A673 (cell line): ENCODE measurements around the gene EVA1B. TPM values are rescaled to one million over a fixed set of nuclear protein-coding genes. Genes with fewer than 3 reads are reported as not detected.

Experiments used
- BruUV-seq: library from RNA; stranded (reverse); fragments of 400-500 nt; replicated peaks from 2 replicates; lab custom pipeline; 2021; lab: Mats Ljungman, UMichigan
- CTCF ChIA-PET: fragments of 300-600 bp; sonication (Branson Sonifier 250); formaldehyde crosslinking; loops from one replicate; lab custom pipeline; 2022; ENCODE audit warnings: antibody characterized with exemption; lab: Charles Lee
- POLR2A ChIA-PET: fragments of 300-600 bp; sonication (Branson Sonifier 250); formaldehyde crosslinking; loops from one replicate; lab custom pipeline; 2022; ENCODE audit warnings: antibody characterized with exemption; ENCODE audit not compliant: low non-redundant PET; lab: Charles Lee
- DNase-seq: peaks from one replicate; pipeline ENCODE4 v3.0.0-alpha.2; 2015; ENCODE audit warnings: low spot score
- H3K27ac ChIP-seq: fragments of 200-600 bp; sonication (generic); 2 replicates; pipeline ENCODE4 v1.5.1; 2016; ENCODE audit warnings: mixed run types, low read depth, mild to moderate bottlenecking, mixed read lengths, antibody characterized with exemption, low read length; ENCODE audit not compliant: poor library complexity, severe bottlenecking
- H3K27me3 ChIP-seq: fragments of 200-600 bp; sonication (generic); replicated peaks from 2 replicates; pipeline ENCODE4 v1.6.1; 2017; ENCODE audit warnings: mixed run types, low read depth, mild to moderate bottlenecking, mixed read lengths, antibody characterized with exemption, low read length; ENCODE audit not compliant: insufficient read depth, poor library complexity
- H3K36me3 ChIP-seq: fragments of 200-600 bp; sonication (generic); 2 replicates; pipeline ENCODE4 v1.6.1; 2016; ENCODE audit warnings: mixed run types, mild to moderate bottlenecking, mixed read lengths, antibody characterized with exemption, low read length; ENCODE audit not compliant: insufficient read depth, poor library complexity, severe bottlenecking
- H3K4me1 ChIP-seq: fragments of 200-600 bp; sonication (generic); 2 replicates; pipeline ENCODE4 v1.6.1; 2017; ENCODE audit warnings: mixed run types, mild to moderate bottlenecking, mixed read lengths, antibody characterized with exemption, low read length; ENCODE audit not compliant: insufficient read depth, poor library complexity, severe bottlenecking
- H3K4me3 ChIP-seq: fragments of 200-600 bp; sonication (generic); 2 replicates; pipeline ENCODE4 v1.5.1; 2016; ENCODE audit warnings: low read depth, mixed run types, mild to moderate bottlenecking, mixed read lengths, low read length; ENCODE audit not compliant: poor library complexity, severe bottlenecking
- H3K9me3 ChIP-seq: fragments of 200-600 bp; sonication (generic); 2 replicates; pipeline ENCODE4 v1.6.1; 2016; ENCODE audit warnings: mixed run types, low read depth, mild to moderate bottlenecking, mixed read lengths, antibody characterized with exemption, low read length; ENCODE audit not compliant: poor library complexity, severe bottlenecking
- CTCF ChIP-seq: fragments of 300-800, 200-600 bp; sonication (generic); conservative IDR thresholded peaks from 2 replicates; pipeline ENCODE4 v1.5.1; 2017; ENCODE audit warnings: low read depth, mild to moderate bottlenecking, antibody characterized with exemption, low read length, moderate library complexity, mixed read lengths
- EZH2 ChIP-seq: fragments of 200-600 bp; sonication (generic); IDR thresholded peaks from 2 replicates; pipeline ENCODE4 v1.6.1; 2017; ENCODE audit warnings: borderline replicate concordance, low read depth, mild to moderate bottlenecking, mixed read lengths, antibody characterized with exemption, low read length; ENCODE audit not compliant: poor library complexity, severe bottlenecking
- intact Hi-C: fragments of 100-400 bp; cut with micrococcal nuclease; formaldehyde crosslinking; loops from one replicate; pipeline ENCODE4 v1.10.0; 2022; ENCODE audit not compliant: unreplicated experiment
- total RNA-seq: library from RNA; stranded (reverse); gene quantifications from 2 replicates; pipeline ENCODE4 v1.2.3, GENCODE V29; 2021

The EVA1B gene
- total RNA-seq, 1 experiment from 2014 or later = 6.2 TPM

DNA sequence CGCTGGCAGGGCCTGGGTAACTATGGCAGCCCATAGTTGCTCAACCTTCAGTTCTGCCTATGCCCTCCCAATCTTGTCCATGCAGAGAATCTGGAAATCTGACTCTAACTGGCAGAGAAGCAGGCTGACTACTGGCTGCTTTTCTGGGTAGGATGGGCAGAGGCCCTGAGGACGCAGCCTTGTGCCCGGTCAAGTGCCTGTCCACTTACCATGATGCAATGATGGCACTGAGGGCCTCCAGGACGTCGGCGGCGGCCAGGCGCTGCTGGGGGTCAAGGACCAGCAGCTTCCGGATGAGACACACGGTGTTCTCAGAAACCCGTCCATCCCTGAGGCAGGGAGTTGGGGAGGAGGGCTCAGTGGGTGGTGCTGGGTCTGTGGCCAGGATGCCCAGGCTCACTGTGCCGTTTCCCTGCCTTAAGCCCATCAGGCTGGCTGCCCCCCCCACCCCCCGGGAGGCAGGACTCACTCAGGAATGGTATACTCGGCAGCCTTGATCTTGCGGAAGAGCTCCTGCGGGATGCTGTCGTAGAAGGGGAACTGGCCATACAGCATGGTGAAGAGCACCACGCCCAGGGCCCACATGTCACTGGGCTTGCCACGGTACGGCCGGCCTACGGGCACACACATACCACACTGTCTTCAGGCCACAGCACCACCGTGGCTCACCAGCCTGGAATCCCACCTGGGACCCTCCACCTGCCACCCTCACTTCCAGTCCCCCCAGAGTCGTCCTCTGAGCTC is 20.4 kb upstream of the EVA1B start:
- peaks cover 47% of the 10 kb centered on the region for H3K36me3 ChIP-seq

GRCh38 chr1:36342426-36343185 is 19.2 kb upstream of the EVA1B start:
- intact Hi-C loops = loop anchor here (2.0 kb wide), 1 partner anchor 78 kb away; no protein-coding TSS in a partner anchor
- no peak for DNase-seq

More for the DNA sequence above, 20.4 kb upstream of the EVA1B start:
- no peak for DNase-seq
- TF ChIP-seq CTCF = no peak
- no peak for TF ChIP-seq EZH2
- Histone ChIP-seq H3K4me1 (no peaks in the 10 kb centered on the region), H3K9me3 (no peaks in the 10 kb centered on the region), H3K4me3 (no peak overlapping the region), H3K27me3 (no peaks in the 10 kb centered on the region), H3K27ac (no peak overlapping the region)
- ChIA-PET POLR2A (no interaction called here), CTCF (no interaction called here)
- intact Hi-C loops = loop anchor here (2.0 kb wide), 1 partner anchor 77 kb away; no protein-coding TSS in a partner anchor
- BruUV-seq = no TSS peak

More at GRCh38 chr1:36342426-36343185, 19.2 kb upstream of the EVA1B start:
- no peaks in the 10 kb centered on the region for H3K4me1 ChIP-seq
- no peak overlapping the region for H3K4me3 ChIP-seq
- POLR2A ChIA-PET = interaction anchor here (0.6 kb wide), 1 partner anchor 44 kb away, joined by 3 read pairs; no protein-coding TSS in a partner anchor
- peaks cover 36% of the 10 kb centered on the region for H3K36me3 ChIP-seq
- no peak overlapping the region for H3K27ac ChIP-seq
- TF ChIP-seq CTCF (peak; percentile 51), EZH2 (no peak)
- H3K9me3 ChIP-seq = no peaks in the 10 kb centered on the region
- no peaks in the 10 kb centered on the region for H3K27me3 ChIP-seq
- CTCF ChIA-PET = interaction anchor here (0.6 kb wide), 1 partner anchor 26 kb away, joined by 3 read pairs; no protein-coding TSS in a partner anchor
- BruUV-seq = no TSS peak
